Transverse colon (tissue), 4 donors: ENCODE data around the gene GRIN2A.

Experiments used
- EP300 ChIP-seq: sonication (generic); formaldehyde crosslinking; IDR thresholded peaks from one replicate; pipeline ENCODE4 v1.6.1; 2017; ENCODE audit warnings: antibody characterized with exemption, low read depth
- POLR2A ChIP-seq: fragments of 450-650 bp; IDR thresholded peaks from one replicate; pipeline ENCODE4 v1.6.1; 2016; ENCODE audit warnings: antibody characterized with exemption, mild to moderate bottlenecking, moderate library complexity
- POLR2AphosphoS5 ChIP-seq, 3 donors: sonication (generic); formaldehyde crosslinking; IDR thresholded peaks; one replicate each; pipeline ENCODE4 v1.6.1; 2016; ENCODE audit warnings: antibody characterized with exemption in 3 of 3
- TF ChIP-seq, protein P1 (sequence below), 5 experiments: fragments of 200-600 bp in 3 of 5; fragments of 450-650 bp in 2 of 5; sonication (generic) in 3 of 5; IDR thresholded peaks; 1 replicate in 2 of 5; 2 replicates in 3 of 5; pipeline ENCODE4 v1.5.1; 2016 to 2017; ENCODE audit warnings: antibody characterized with exemption in 5 of 5, inconsistent platforms in 3 of 5, mild to moderate bottlenecking in 2 of 5, moderate library complexity in 1 of 5

DNA sequence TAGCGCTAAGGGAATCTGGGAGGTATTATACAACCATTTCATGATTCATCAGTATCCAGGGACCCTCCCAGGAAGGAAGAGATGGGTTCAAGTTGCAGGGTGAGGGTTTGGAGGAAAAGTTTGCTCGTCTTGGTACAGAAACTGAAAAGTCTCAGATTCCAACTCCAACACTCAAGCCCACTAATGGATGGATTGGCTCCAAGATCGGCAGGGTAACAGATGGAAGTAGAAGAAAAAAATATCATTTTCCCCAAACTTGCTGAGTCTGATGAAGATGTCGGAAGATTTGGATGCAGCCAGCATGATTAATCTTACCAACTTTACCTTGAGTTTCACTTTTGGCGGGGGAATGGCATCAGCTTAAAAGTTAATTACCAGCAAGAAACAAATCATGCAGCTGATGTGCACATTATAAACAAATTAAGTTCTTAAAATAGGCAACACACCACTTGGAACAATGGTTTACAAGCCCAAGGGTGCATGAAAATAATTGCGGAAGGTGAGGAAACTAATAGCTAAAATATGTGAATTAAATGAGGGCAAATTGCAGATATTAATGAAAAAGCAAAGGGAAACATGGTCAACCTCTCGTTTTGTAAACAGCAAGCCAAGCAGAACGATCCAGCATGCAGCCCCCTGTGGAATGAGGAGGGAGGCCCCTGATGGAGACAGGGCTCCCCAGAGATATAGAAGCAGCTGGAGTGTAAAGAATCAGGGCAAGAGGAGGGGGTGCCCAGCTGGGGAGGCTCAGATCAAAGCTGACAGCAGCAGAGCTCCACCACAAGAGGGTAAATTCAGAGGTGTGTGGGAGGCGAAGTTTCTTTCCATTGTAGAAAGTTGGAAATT is 44.1 kb upstream of the GRIN2A start:
- no peak for TF ChIP-seq POLR2A
- TF ChIP-seq, protein P1, sequence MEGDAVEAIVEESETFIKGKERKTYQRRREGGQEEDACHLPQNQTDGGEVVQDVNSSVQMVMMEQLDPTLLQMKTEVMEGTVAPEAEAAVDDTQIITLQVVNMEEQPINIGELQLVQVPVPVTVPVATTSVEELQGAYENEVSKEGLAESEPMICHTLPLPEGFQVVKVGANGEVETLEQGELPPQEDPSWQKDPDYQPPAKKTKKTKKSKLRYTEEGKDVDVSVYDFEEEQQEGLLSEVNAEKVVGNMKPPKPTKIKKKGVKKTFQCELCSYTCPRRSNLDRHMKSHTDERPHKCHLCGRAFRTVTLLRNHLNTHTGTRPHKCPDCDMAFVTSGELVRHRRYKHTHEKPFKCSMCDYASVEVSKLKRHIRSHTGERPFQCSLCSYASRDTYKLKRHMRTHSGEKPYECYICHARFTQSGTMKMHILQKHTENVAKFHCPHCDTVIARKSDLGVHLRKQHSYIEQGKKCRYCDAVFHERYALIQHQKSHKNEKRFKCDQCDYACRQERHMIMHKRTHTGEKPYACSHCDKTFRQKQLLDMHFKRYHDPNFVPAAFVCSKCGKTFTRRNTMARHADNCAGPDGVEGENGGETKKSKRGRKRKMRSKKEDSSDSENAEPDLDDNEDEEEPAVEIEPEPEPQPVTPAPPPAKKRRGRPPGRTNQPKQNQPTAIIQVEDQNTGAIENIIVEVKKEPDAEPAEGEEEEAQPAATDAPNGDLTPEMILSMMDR (IDR thresholded peaks at IDR 0.05) = no peak
- no peak for TF ChIP-seq POLR2AphosphoS5 (IDR thresholded peaks at IDR 0.05)
- no peak for TF ChIP-seq EP300
